Midbrain (tissue), 1 donor: Measurements from ENCODE around the gene PTPRK.
"Not testable (repeated sequence)": the region's sequence is repeated elsewhere in the genome, so short reads cannot be mapped to it uniquely, and the experiment has no call there.

ENCODE experiments used
- DNase-seq: peaks from one replicate; lab custom pipeline; 2025; lab: John Stamatoyannopoulos, UW

PTPRK gene

GRCh38 chr6:128439627-128440026 is 80.8 kb downstream of the PTPRK start:
- no peak for DNase-seq

- DNase-seq, result peak; percentile 33
These were observed 82.0 kb downstream of the PTPRK start for GRCh38 chr6:128438393-128438792.

- no peak for DNase-seq
These were observed 82.7 kb downstream of the PTPRK start for GRCh38 chr6:128437685-128438084.

- DNase-seq, result not testable (repeated sequence)
These were observed 85.6 kb downstream of the PTPRK start for GRCh38 chr6:128434752-128435151.

DNA sequence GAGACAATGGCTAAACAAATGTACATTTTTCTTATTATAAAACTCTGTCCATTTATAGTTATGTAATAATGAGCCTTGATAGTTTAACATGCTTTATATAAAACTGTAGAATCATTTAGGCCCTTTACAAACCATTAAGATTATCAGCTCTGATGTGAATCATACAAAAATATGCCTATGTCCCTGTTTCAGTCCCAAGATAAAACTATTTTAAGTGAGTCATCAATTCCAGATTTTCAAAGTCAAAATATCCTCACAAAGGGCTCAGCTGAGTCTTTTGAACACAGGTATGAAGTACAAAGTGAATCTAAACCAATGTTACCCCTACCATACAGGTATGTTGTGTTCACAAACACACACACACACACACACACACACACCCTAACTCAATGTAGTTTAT is 88.0 kb downstream of the PTPRK start:
- no peak for DNase-seq

- DNase-seq, result no peak
These were observed 93.3 kb downstream of the PTPRK start for GRCh38 chr6:128427139-128427538.

DNA sequence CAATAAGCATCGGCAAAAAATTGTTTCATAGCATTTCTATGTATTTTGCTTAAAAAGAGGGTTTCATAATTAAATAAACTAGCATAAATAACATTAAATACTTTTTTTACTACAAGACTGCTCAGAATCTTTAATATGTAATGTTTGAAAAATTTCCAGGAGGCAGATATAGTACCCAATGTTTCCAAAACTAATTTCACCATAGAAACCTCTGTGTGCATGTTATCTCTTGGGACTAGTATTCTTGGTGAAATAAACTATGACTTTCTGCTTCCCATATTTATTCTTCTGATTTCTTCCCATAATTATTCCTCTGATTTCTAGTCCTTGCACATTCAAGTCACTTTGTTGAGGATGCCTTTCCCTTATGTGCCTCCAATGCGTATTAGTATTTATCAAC is 94.5 kb downstream of the PTPRK start:
- no peak for DNase-seq

DNA sequence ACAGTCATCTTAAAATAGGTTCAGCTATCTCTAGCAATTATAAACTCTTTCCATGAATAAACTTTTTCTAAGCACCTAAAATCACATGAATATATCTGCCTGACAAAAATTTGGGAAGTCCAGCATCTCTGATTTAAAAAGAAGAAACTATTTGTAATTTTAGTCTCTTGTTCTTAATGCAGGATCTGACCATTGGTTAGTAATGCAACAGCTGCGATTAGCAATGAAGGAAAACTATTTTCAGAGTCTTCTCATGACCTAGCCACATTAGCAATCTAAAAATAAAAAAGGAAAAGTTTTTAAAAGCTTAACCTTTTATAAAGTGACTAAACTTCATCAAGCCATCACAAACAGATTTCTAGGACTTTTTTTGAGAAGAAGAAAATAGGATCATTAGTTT is 97.5 kb downstream of the PTPRK start:
- DNase-seq, result no peak

DNA sequence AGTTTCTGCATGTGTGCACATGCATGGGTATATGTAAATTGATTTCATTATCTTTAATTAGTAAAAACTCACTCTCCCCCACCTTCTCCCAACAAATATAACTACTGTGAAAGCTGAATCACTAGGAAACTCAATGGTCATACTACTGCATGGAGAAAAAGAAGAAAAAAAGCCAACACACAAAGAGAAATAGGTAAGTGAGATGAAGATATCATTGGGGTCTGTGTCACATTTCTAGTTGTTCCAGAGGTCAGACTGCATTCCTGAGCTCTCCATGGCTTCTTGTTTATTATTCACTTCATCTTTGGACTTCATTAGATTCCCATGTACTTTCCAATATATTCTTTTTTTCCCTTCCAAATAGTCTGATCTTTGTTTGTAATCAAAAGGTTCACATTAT is 98.2 kb downstream of the PTPRK start:
- DNase-seq, result no peak

- peak; percentile 66 for DNase-seq
These were observed 98.6 kb downstream of the PTPRK start for GRCh38 chr6:128421788-128422187.

GRCh38 chr6:128417698-128418097 is 102.7 kb downstream of the PTPRK start:
- DNase-seq, result no peak

DNA sequence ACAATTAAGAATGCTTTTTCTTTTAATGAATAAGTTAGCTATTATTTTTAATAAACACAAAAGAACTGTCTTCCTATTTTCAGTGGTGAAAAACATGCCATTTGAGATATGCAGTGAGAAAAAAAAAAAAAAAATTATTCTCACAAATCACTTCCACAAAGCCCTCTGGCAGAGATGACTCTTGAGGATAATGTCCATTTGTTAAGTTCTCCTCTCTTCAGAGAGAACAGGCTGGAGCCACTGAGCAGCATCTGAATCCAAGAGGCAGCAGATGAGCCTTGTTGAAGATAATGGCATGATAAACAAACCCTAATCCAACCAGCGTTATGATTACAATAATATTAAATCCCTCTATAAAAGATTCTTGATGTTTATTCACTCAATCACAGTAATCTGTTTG is 105.0 kb downstream of the PTPRK start:
- peak; percentile 5 for DNase-seq

DNA sequence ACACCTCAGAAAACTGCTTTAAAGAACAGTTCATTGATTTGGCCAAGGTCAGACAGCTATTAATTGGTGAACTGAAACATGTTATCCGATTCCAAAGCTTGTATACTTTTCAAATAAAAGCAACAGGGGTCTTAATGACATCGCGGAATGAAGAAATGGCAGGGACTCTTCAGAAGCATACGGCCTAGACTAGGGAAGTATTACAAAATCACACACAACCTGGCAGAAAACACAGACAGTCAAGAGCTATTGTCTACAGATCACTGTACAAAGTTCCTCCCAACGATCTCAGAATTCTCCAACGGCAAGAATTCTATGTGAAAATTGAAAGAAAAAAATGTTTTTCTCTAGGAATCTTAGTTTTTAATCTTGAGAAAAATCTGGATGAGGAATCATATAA is 105.5 kb downstream of the PTPRK start:
- DNase-seq, result no peak

DNA sequence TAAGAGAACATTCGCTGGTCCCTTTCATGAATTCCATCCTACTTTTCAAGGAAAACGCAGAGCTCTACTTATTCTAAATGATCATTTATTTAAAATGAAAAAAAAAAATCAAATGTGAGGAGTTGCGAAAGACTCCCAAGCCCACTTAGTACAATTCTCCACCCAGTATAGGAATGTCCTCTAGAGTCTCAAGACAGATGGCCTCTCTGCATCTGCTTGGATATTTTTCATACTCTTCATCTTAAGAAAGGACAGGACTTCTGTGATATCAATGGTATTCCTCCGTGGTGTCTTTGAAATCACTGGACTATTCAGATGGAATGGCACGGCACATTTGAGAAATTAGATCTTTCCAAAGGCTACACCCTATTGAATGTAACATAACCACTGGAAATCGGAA is 107.1 kb downstream of the PTPRK start:
- DNase-seq, result no peak

- DNase-seq, result no peak
These were observed 107.7 kb downstream of the PTPRK start for GRCh38 chr6:128412680-128413079.

DNA sequence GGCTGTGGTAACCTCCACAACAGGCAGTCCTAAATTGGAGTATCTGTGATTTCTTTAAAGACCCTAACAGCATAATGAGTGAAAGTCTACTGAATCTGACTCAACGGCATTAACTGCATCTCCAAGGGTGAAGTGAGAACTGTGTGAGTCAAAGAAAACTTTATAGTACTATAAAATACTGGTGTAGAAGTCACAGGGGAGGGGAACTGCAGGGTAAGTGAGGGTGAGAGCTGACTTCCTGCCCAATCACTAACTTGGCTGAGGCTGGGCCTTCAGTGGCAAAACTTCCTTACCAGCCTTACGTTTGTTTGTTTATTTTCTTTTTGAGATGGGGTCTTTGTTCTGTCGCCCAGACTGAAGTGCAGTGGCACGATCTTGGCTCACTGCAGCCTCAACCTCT is 109.8 kb downstream of the PTPRK start:
- no peak for DNase-seq

DNA sequence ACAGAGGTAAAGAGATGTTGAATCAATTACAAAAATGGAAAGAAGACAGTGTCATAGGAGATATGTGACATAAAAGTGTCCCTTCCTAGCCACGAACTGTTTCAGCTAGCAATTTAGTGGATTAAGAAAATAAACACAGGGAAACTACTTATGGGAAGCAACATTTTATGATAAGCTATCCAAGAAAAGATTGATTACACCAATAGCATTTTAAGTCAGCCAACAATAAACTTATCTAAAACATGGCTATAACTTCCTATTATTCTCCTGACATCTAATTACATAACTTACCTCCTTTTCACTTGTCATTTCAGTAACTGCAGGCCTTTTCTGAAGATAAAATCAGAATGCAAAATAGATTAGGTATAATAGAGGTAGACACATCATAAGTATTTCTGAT is 111.4 kb downstream of the PTPRK start:
- DNase-seq, result no peak

GRCh38 chr6:128406453-128406852 is 113.9 kb downstream of the PTPRK start:
- no peak for DNase-seq

DNA sequence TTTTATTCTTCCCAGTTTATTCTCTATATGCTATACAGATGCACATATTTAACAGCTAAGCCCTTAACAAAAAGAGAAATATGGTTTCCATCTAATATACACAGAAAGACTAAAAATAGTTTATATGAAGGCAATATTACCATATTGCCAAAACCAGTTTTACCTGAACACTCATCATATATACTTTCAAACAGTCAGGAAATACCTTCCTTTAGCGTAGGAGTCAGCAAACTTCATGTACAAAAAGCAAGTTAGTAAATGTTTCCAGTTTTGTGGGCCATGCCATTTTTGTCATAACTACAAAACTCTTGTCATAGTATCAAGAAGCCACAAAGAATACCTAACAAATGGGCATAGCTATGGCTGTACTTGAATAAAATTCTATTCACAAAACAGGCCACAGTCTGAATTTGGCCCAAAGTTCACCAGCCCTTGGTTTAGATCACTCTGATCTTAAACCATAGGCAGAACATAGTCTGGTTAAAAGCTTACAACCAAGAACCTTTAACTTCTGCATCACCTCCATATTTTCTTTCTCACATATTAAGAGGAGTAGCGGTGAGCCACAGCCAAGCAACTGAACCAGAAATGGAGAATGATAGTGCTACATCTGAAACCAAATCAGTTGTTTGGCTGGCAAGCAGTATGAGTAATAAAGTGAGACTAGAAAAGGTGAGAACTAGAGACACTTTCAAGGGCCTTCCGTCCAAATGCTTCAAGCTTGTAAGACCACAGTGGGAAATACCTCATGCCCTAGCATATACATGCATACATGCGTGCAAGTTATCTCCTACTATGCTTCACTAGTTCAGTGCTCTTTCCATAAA is 116.6 kb downstream of the PTPRK start:
- no peak for DNase-seq

- no peak for DNase-seq
These were observed 119.5 kb downstream of the PTPRK start for GRCh38 chr6:128400875-128401274.

GRCh38 chr6:128397996-128398395 is 122.4 kb downstream of the PTPRK start:
- DNase-seq, result no peak

DNA sequence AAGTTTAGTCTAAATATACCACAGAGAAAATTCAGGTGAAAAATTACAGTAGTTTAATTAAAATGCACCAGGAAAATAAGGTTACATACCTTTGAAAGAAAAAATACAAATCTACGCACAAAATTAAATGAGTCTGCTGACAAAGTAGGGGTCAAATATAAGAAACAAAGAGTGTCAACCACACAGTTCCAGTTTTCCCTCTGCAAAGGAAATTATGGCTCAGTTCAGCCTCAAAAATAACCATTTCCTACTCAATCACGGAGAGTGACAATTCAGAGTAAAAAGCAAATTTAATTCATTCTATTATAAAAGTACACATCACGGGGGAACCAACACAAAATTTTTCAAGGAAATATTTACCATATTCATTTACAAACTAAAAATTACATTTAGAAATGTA is 124.8 kb downstream of the PTPRK start:
- no peak for DNase-seq

GRCh38 chr6:128395188-128395587 is 125.2 kb downstream of the PTPRK start:
- no peak for DNase-seq

DNA sequence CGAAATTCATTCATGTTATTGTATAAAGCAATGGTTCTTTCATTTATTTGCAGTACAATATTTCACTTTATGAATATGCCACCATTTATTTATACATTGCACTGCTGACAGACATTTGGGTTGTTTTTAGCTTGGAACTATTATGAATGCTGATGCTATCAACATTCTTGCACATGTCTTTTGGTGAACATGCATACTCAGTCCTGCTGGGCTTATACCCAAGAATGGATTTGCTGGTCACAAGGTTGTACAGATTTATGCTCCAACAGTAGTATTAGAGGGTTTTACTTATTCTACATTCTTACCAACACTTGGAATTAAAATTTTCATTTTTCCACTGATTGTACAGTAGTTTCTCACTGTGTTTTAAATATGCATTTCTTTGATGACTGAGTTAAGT is 126.2 kb downstream of the PTPRK start:
- no peak for DNase-seq
